SK-N-SH (cell line): ENCODE data around the gene CGN. TPM values are rescaled to one million over a fixed set of nuclear protein-coding genes. Genes with fewer than 3 reads are reported as not detected.

Source experiments
- CTCF ChIA-PET: fragments of 300-600, 350-600 bp; formaldehyde crosslinking; extraction: SDS; loops from one replicate; lab custom pipeline; 2021; lab: Yijun Ruan, JAX
- POLR2A ChIA-PET: fragments of 350-600 bp; sonication (Branson Sonifier 250); formaldehyde crosslinking; extraction: SDS; loops from one replicate; lab custom pipeline; 2020; ENCODE audit warnings: antibody characterized with exemption, inconsistent platforms; lab: Yijun Ruan, JAX
- DNase-seq: peaks from one replicate; pipeline ENCODE4 v3.0.0; 2012
- H2AFZ ChIP-seq: fragments of 200-600 bp; sonication (generic); 2 replicates; pipeline ENCODE4 v1.8.1; 2016; ENCODE audit warnings: antibody characterized with exemption, mild to moderate bottlenecking, low read depth
- H3F3A ChIP-seq: fragments of 200-600 bp; sonication (generic); replicated peaks from 2 replicates; pipeline ENCODE3; 2016; ENCODE audit warnings: antibody characterized with exemption, mild to moderate bottlenecking; ENCODE audit not compliant: insufficient read depth
- H3K27ac ChIP-seq, 2 experiments: fragments of 200-500 bp in 1 of 2; fragments of 200-600 bp in 1 of 2; sonication (Bioruptor generic) in 1 of 2; sonication (generic), shearing (Covaris generic) in 1 of 2; 2 replicates each; pipeline versions ENCODE4 v1.5.1 to v1.6.1; 2014 to 2016; ENCODE audit warnings: low read depth in 2 of 2, inconsistent platforms in 1 of 2, low read length in 1 of 2, mild to moderate bottlenecking in 1 of 2, mixed read lengths in 1 of 2
- H3K27me3 ChIP-seq: fragments of 200-600 bp; sonication (generic), shearing (Covaris generic); 2 replicates; pipeline ENCODE4 v1.6.1; 2016; ENCODE audit warnings: mixed run types; ENCODE audit not compliant: insufficient read depth
- H3K36me3 ChIP-seq, 2 experiments: fragments of 200-500 bp in 1 of 2; fragments of 200-600 bp in 1 of 2; sonication (Bioruptor generic) in 1 of 2; sonication (generic) in 1 of 2; replicated peaks in 1 of 2; 2 replicates each; pipeline versions ENCODE3 to v1.5.1; 2014 to 2016; ENCODE audit warnings: low read length in 1 of 2, mild to moderate bottlenecking in 1 of 2; ENCODE audit not compliant: insufficient read depth in 2 of 2, control insufficient read depth in 1 of 2
- H3K4me1 ChIP-seq, 2 experiments: fragments of 200-500 bp in 1 of 2; fragments of 200-600 bp in 1 of 2; sonication (Bioruptor generic) in 1 of 2; sonication (generic), shearing (Covaris generic) in 1 of 2; 2 replicates each; pipeline versions ENCODE4 v1.5.1 to v1.6.1; 2014 to 2016; ENCODE audit warnings: low read depth in 1 of 2, low read length in 1 of 2, mixed run types in 1 of 2; ENCODE audit not compliant: insufficient read depth in 2 of 2, control insufficient read depth in 1 of 2
- H3K4me2 ChIP-seq: fragments of 200-600 bp; sonication (generic), shearing (Covaris generic); 2 replicates; pipeline ENCODE4 v1.6.1; 2017; ENCODE audit warnings: mixed run types
- H3K4me3 ChIP-seq, 2 experiments: fragments of 200-500 bp in 1 of 2; fragments of 200-600 bp in 1 of 2; sonication (Bioruptor generic) in 1 of 2; sonication (generic), shearing (Covaris generic) in 1 of 2; 2 replicates each; pipeline versions ENCODE4 v1.5.1 to v1.8.1; 2014 to 2016; ENCODE audit warnings: low read depth in 2 of 2, inconsistent platforms in 1 of 2, low read length in 1 of 2, mild to moderate bottlenecking in 1 of 2, mixed read lengths in 1 of 2, moderate library complexity in 1 of 2
- H3K79me2 ChIP-seq: fragments of 200-600 bp; sonication (generic); 2 replicates; pipeline ENCODE4 v1.8.1; 2017; ENCODE audit warnings: mild to moderate bottlenecking; ENCODE audit not compliant: insufficient read depth
- H3K9ac ChIP-seq: fragments of 200-600 bp; sonication (generic); 2 replicates; pipeline ENCODE4 v1.6.1; 2017; ENCODE audit warnings: mixed run types
- H3K9me2 ChIP-seq: fragments of 200-600 bp; sonication (generic); 2 replicates; pipeline ENCODE4 v1.6.1; 2017; ENCODE audit warnings: mixed run types
- H3K9me3 ChIP-seq: fragments of 200-600 bp; sonication (generic); 2 replicates; pipeline ENCODE4 v1.6.1; 2017; ENCODE audit warnings: mixed run types, mild to moderate bottlenecking, moderate library complexity
- H4K20me1 ChIP-seq: fragments of 200-600 bp; sonication (generic); 2 replicates; pipeline ENCODE4 v1.6.1; 2017; ENCODE audit warnings: mild to moderate bottlenecking, mixed run types; ENCODE audit not compliant: insufficient read depth
- ELF1 ChIP-seq: IDR thresholded peaks from 2 replicates; pipeline ENCODE4 v1.4.0; 2012
- EZH2phosphoT487 ChIP-seq: fragments of 200-600 bp; sonication (generic); IDR thresholded peaks from 2 replicates; pipeline ENCODE4 v1.6.1; 2017; ENCODE audit warnings: low read depth, mixed run types, mild to moderate bottlenecking, antibody characterized with exemption, moderate library complexity, borderline replicate concordance
- FOSL2 ChIP-seq: IDR thresholded peaks from 2 replicates; pipeline ENCODE4 v1.4.0; 2012; ENCODE audit warnings: low read depth, mild to moderate bottlenecking, moderate library complexity, borderline replicate concordance
- IRF3 ChIP-seq: fragments of 150-350 bp; IDR thresholded peaks from 2 replicates; pipeline ENCODE4 v1.6.1; 2016; ENCODE audit warnings: mild to moderate bottlenecking, low read depth, low read length
- MEF2A ChIP-seq: IDR thresholded peaks from 2 replicates; pipeline ENCODE4 v1.4.0; 2012; ENCODE audit warnings: low read depth, borderline replicate concordance
- POLR2AphosphoS5 ChIP-seq: IDR thresholded peaks from 2 replicates; pipeline ENCODE4 v1.6.1; 2012; ENCODE audit warnings: low read depth, low read length
- REST ChIP-seq: IDR thresholded peaks from 2 replicates; pipeline ENCODE4 v1.6.1; 2012; ENCODE audit warnings: mild to moderate bottlenecking, low read depth, low read length, moderate library complexity
- TAF1 ChIP-seq: IDR thresholded peaks from 2 replicates; pipeline ENCODE4 v1.6.1; 2012; ENCODE audit warnings: low read depth, mild to moderate bottlenecking, low read length, moderate library complexity, borderline replicate concordance
- TEAD4 ChIP-seq: IDR thresholded peaks from 2 replicates; pipeline ENCODE4 v1.4.0; 2012; ENCODE audit warnings: mild to moderate bottlenecking, borderline replicate concordance; ENCODE audit not compliant: insufficient read depth
- USF2 ChIP-seq: fragments of 150-350 bp; IDR thresholded peaks from 2 replicates; pipeline ENCODE4 v1.6.1; 2017; ENCODE audit warnings: antibody characterized with exemption, low read length, low read depth, borderline replicate concordance
- ZBTB33 ChIP-seq: IDR thresholded peaks from 2 replicates; pipeline ENCODE4 v1.4.0; 2012; ENCODE audit warnings: low read depth, borderline replicate concordance
- WGBS: methylation state at CpG from one replicate; pipeline ENCODE4 v1.1.6; 2017; ENCODE audit warnings: low lambda C conversion rate; 5-methylcytosine and 5-hydroxymethylcytosine counted together
- polyA plus RNA-seq, 3 experiments: library from polyadenylated mRNA; depleted of rRNA; stranded (reverse); fragments of >200 nt; gene quantifications; 2 replicates each; pipeline ENCODE4 v1.2.3, GENCODE V29; 2012

Gene CGN
- polyA plus RNA-seq, 1 of the 3 experiments (the other 2 are of a cell fraction), result 0.36 TPM

GRCh38 chr1:151475175-151475574 lies 36.0 kb upstream of the CGN start:
- no peaks in the 10 kb centered on the region for H3K9me3 ChIP-seq
- no peaks in the 10 kb centered on the region for H3K79me2 ChIP-seq
- no peak overlapping the region for H3K27ac ChIP-seq
- H3K4me1 ChIP-seq, result no peaks in the 10 kb centered on the region; a peak in 1 of 4 replicates
- no peak overlapping the region for H2AFZ ChIP-seq
- 73% methylated on average over 1 of the region's 1 CpG for WGBS
- no peak overlapping the region for H3K4me3 ChIP-seq
- no peak overlapping the region for H3K4me2 ChIP-seq
- TF ChIP-seq REST (no peak), POLR2AphosphoS5 (no peak), ZBTB33 (no peak), TEAD4 (no peak), MEF2A (no peak)
- ChIA-PET POLR2A (no interaction called here), CTCF (interaction anchor here (1.0 to 1.7 kb wide), 4 partner anchors 11 to 259 kb away, joined by 3 to 4 read pairs (median 4); partner anchors contain the start of gene POGZ)
- H3K9ac ChIP-seq, result no peak overlapping the region
- H3K36me3 ChIP-seq, result no peaks in the 10 kb centered on the region
- H3F3A ChIP-seq, result peaks cover 3% of the 10 kb centered on the region
- H3K27me3 ChIP-seq, result no peaks in the 10 kb centered on the region
- H4K20me1 ChIP-seq, result no peaks in the 10 kb centered on the region
- DNase-seq, result no peak
- H3K9me2 ChIP-seq, result no peaks in the 10 kb centered on the region

- POLR2A ChIA-PET, result no interaction called here
- no peak for TF ChIP-seq FOSL2
- no peak for TF ChIP-seq MEF2A
- TF ChIP-seq EZH2phosphoT487, result no peak
- TF ChIP-seq TAF1, result no peak
- TF ChIP-seq USF2, result no peak
- no peak for TF ChIP-seq IRF3
- TF ChIP-seq ELF1, result no peak
- TF ChIP-seq REST, result no peak
- TF ChIP-seq POLR2AphosphoS5, result no peak
Measured at GRCh38 chr1:151476083-151476482, 35.1 kb upstream of the CGN start.

More at GRCh38 chr1:151476083-151476482, 35.1 kb upstream of the CGN start:
- Histone ChIP-seq H3K4me1 (no peaks in the 10 kb centered on the region; a peak in 1 of 4 replicates), H3K9me3 (no peaks in the 10 kb centered on the region), H3K4me3 (no peak overlapping the region), H3F3A (peaks cover 3% of the 10 kb centered on the region), H3K79me2 (no peaks in the 10 kb centered on the region), H2AFZ (no peak overlapping the region), H3K4me2 (no peak overlapping the region), H3K9ac (no peak overlapping the region), H4K20me1 (no peaks in the 10 kb centered on the region), H3K27me3 (no peaks in the 10 kb centered on the region), H3K27ac (no peak overlapping the region), H3K36me3 (no peaks in the 10 kb centered on the region), H3K9me2 (no peaks in the 10 kb centered on the region)
- CTCF ChIA-PET, result interaction anchor here (1.0 kb wide), 1 partner anchor 17 kb away, joined by 3 read pairs; the partner anchor contains the start of gene POGZ
- no peak for DNase-seq
- WGBS, result 83% methylated on average over 6 of the region's 6 CpGs
